Stimulated activated CD4-positive, alpha-beta T cell treated with anti-CD3 and anti-CD28 coated beads, Interleukin-15, amount 100 ng/mL, for 1 hour (primary cell): ENCODE measurements around the gene NDUFC1.

ENCODE experiments used
- DNase-seq, 2 donors: peaks; one replicate each; pipeline ENCODE4 v3.0.0-alpha.2; 2020; ENCODE audit warnings: low read depth in 1 of 2, low spot score in 1 of 2

The NDUFC1 gene

GRCh38 chr4:139253046-139253445, 49.2 kb downstream of the NDUFC1 start:
- no peak for DNase-seq

DNA sequence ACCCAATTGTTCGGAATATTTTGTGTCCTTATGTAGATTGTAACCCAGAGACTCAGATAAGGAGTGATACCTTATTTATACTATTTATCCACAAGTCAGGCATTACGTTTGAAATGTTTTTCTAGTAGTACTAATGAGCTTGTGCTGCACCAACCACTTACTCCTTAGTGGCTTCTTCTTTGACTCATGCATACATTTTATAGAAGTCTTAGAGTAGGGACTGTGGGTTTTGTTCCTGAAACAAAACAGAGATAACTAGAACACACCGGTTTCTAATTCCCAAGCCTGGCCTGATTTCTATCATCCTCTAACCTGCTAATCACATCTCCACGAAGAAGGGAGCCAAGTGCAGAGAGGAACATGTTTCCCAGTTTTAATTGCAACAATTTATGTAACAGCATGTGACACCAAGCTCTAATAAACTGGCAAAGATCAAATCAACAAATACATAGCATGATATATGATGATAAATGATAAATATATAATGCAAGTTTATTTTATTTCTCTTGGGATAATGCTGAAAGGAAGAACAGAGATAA, 54.5 kb downstream of the NDUFC1 start:
- DNase-seq, result no peak

- no peak for DNase-seq
Measured at GRCh38 chr4:139247241-139247640, 55.0 kb downstream of the NDUFC1 start.

- no peak for DNase-seq
Measured at GRCh38 chr4:139246166-139246565, 56.1 kb downstream of the NDUFC1 start.

DNA sequence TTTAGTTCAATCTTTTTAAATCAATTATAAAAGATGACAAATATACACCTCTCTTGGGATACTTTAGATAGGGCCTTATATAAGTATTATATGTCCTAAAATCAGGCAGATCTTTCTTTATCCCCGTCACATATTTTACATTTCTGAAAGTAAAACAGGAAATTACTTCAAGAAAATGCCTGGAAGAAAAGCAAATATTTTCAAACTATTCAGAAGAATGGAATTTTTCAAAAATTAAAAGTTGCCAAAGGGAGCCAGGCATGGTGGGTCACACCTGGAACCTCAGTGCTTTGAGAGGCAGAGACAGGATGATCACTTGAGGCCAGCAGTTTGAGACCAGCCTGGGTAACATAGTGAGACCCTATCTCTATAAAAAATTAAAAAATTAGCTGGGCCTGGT, 56.7 kb downstream of the NDUFC1 start:
- no peak for DNase-seq

DNA sequence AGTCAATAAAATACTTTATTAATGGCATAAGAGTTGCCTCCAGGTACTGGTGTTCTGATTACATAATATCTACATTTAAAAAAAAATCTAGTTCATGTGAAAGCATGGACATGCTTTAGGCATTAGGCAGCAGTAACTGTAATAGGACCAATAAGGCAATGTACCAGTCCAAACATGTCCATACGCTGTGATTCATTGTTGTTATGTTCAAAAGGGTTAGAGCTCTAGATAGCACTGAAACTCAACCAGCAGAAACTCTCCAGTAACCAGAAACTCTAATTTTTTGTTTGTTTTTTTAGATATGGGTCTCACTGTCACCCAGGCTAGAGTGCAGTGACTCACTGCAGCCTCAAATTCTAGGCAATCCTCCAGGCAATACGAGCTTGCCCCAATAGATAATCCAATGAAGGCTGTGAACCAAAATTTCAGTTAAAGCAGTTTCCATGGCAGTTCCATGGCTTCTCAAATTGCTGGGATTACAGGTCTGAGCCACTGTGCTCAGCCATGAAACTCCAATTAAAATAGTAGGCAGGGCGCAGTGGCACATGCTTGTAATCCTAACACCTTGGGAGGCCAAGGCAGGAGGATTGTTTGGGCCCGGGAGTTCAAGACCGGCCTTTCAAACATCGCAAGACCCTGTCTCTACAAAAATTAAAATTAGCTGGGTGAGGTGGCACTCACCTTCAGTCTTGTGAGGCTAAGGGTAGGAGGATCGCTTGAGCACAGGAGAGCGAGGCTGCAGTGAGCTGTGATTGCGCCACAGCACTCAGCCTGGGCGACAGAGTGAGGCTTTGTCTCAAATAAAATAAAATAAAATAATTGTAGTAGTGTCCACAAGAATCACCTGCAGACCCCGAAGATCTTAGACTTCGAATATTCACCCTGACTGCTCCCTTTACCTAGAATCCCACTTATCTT, 58.6 kb downstream of the NDUFC1 start:
- DNase-seq, result no peak

DNA sequence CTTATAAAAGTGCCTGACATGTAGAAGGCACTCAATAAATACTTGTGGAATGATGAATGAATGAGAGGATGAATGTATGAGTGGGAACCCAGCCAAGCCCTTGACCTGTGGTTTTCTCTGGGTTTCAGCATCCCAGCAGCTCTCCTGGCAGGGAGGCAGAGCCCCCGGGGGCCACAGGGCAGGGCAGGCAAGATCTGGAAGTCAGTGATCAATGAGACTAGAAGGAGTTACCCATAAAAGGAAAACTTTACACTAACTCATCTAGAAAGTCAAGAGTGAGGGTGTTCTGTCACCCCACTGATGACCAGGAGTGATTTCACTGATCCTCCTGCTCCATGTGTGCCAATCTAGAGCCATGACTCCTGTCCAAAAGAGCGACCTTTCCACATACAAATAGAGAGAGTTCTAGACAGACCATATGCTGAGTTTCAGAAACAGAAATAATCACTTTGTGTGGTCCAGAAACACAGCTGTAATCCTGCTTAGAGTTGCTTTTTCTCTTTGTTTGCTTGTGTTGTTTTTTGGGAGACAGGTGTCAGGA, 59.7 kb downstream of the NDUFC1 start:
- DNase-seq, result no peak

GRCh38 chr4:139241784-139242151, 60.5 kb downstream of the NDUFC1 start:
- no peak for DNase-seq

DNA sequence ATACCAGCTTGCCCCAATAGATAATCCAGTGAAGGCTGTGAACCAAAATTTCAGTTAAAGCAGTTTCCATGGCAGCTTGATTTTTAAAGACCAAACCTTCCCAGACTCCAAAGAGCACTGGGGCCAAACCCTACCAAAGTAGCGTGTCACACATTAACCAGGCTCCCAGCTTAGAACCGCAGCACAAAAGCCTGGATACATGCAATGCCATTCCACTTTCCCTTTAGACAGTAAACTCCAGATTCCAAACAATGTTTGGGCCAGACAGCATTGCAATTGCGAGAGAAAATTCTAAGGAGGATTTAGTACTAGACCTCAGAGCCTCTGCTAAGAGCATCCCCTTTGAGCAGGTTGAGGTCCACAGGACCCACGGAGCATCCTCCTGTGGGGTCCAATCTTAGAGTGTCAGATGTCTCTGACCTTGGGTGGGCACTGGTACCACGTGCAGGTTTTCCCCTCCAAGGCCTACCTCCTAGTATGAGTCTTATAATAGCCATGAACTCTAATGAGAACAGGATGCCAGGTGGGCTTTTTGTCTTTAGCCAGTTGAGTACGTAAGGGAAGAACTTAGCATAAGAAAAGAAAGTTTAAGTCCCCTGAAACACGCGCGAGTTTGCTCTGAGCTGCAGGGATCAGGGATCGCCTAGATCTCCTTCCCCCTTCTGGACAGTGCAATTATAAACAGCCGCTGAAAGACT, 61.0 kb downstream of the NDUFC1 start:
- no peak for DNase-seq
